GM19397 (cell line): ENCODE results near the gene FAM118B.
"Not testable (repeated sequence)": the region's sequence is repeated elsewhere in the genome, so short reads cannot be mapped to it uniquely, and the experiment has no call there.

Experiments used
- ATAC-seq: cut with Tn5 transposase; IDR thresholded peaks from one replicate; pipeline ENCODE4 v1.9.1; 2021; ENCODE audit warnings: mild to moderate bottlenecking, moderate library complexity; ENCODE audit not compliant: unreplicated experiment

The FAM118B gene

GRCh38 chr11:126308271-126308671 lies 96.7 kb downstream of the FAM118B start:
- no peak for ATAC-seq

- ATAC-seq: not testable (repeated sequence)
These were observed 97.2 kb downstream of the FAM118B start for GRCh38 chr11:126308771-126309170.

DNA sequence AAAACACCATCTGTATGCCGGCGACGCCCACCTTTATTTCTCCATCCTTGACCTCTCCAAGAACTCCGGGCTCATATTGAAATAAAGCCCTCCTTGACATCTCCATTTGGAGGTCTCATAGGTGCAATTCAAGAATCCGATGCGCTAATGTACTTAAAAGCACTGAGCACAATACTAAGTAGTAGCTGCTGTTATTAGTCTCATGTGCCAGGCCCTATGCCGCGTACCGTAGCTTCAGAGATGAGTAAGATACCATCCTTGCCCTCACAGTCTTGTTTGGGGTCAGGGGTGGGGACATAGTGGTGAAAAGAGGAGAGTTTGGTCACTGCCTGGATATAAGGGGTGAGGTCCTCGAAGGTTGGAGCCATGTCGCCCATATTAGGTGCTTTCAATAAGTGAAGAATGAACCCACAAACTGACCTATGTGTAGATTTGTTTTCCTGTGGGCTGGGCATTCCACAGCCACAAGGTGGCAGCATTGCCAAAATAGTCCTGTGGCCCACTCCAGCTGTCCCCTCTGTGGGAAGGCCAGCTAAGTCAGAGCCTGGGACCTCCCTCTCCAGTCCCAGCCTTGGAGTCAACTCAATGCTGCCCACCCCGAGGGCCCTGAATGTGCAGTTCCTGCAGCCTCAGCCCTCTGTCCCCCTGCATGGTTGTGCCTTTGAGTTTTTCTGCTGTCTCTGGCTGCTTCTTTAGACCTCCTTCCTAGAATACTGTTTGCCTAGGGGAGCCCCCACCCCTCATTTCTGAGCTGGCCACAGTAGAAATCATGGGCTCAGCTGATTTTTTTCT lies 98.8 kb downstream of the FAM118B start:
- peak; percentile 32 for ATAC-seq

DNA sequence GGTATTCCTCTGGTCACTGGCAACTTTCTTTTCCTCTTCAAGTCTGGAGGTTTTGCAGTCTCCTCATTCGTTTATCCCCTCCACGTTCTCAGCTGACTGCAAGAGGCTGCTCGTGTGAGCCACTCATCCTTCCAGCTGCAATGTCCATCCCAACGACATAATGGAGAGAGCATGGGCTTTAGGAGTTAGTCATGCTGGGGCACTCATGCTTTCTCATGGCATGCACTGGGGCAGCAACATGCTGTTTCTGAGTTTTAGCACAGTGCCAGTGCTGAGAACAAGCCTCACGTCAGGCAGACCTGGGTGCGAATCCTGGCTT lies 99.4 kb downstream of the FAM118B start:
- ATAC-seq: no peak

GRCh38 chr11:126311401-126312291 lies 100.1 kb downstream of the FAM118B start:
- ATAC-seq: peak; percentile 64
